GM18498 (cell line): ENCODE data around the gene C22orf39.

Experiments
- ATAC-seq: cut with Tn5 transposase; IDR thresholded peaks from one replicate; pipeline ENCODE4 v1.9.1; 2021; ENCODE audit warnings: mild to moderate bottlenecking, moderate library complexity; ENCODE audit not compliant: unreplicated experiment

C22orf39 gene

DNA sequence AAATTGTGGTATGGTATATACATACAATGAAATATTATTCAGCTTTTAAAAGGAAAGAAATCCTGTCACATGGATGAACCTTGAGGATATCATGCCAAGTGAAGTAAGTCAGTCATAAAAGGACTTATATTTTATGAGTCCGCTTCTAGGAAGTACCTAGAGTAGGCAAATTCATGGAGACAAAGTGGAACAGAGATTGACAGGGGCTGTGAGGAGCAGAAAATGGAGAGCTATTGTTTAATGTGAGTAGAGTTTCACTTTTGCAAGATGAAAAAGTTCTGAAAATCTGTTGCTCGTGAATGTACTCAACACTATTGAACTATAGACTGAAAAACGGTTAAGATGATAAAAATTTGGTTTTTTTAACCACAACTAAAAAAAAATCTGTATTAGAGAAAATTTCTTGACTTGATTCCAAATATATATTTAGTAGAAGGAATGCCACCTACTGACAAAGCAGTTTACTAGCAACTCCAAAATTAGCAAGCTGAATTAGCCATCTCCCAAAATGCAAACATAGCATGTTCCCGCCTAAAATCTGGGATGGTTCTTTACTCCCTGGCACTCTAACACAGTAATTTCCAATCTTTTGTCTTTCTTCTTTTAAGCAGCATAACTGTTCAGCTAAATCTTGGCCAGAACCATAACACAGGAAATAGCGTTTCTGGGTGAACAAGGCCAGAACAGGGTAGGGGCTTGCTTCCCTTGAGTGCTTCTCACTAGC is 30.0 kb upstream of the C22orf39 start:
- ATAC-seq = no peak

DNA sequence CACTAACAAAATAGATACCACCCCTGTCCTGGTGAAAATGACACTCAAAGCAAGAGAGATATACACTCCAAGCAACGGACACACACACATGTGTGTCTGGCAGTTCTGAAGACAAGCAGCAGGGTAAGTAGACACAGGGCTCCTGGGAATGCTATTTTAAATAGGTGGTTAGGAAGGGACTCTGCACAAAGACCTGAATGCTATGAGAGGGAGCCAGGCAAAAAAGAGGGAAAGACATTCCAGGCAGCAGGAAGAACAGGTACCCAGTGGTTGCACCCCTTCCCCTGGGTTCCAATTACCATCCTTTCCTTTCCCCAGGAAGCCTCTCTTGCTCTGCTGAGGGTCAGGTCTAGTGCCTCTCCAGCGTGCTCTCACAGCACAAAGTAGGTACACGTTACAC is 28.5 kb upstream of the C22orf39 start:
- ATAC-seq = no peak

DNA sequence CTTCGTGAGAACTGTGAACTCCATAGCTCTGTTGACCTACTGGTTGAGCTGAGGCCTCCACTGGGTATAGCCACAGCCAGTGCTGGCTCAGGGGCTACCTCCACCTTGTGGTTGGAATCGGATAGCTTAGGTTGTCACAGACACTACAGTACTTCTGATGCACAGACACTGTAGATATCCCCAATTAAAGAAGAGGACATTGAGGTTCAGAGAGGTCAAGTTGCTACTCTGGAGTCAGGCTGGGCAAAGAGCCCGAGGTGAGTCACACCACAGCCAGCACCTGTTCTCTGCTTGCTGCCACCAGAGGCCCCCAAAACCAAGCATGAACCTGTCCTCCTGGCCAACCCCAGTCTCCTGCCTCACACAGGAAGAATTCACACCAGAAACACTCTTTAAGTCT is 26.1 kb upstream of the C22orf39 start:
- ATAC-seq = no peak

DNA sequence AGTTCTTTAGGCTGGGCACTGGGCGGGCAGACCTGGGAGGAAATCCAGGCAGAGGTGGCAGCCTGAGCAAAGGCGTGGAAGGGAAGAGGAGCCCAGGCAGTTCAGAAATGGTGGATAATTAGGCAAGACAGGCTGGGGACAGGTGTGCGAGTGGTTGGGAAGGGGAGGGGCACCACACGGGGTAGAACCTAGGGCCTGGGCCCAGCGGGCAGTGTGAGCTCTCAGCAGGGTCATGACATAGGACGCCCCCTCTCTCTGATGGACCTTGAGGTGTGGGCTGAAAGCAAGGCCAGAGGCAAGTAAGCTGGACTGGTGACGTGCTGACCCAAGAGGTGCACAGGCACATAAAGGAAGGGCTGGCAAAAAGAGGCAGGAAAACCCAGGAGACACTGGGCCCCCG is 24.7 kb upstream of the C22orf39 start:
- no peak for ATAC-seq

DNA sequence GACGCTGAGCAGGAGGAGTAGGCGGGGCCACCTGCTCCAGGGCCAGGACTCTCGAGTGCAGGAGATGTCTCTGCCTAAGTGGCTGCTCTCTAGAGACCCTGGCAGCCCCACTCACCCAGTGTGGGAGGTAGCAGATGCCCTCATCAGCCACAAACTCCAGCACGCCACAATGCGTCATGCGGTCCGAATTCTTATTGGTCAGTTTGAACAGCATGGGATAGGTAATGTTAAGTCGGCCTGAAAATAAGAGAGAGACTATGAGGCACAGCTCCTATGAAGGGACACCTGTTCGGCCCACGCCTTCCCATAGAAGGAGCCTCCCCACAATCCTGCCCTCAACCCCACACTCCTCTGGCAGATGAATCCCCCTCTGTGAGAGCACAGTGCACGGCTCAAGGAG is 24.1 kb upstream of the C22orf39 start:
- no peak for ATAC-seq

DNA sequence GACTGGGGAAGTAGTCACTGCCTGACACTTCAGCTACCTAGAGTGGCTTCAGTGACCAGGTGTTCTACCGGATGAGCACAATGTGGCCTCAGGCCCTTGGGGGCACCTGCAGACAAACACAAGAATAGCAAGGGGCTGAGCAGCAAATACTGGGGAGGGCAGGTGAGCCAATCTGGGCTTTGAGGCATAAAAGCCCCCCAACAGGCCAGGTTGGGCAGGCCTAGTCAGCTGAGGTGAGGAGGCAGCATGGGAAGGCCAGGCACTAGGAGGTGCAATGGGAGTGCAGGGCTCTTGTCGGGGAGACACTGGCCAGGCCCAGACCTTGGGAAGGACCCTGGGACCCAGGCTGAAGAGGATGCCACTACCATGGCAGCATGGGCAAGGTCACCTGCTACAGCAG is 22.5 kb upstream of the C22orf39 start:
- no peak for ATAC-seq

DNA sequence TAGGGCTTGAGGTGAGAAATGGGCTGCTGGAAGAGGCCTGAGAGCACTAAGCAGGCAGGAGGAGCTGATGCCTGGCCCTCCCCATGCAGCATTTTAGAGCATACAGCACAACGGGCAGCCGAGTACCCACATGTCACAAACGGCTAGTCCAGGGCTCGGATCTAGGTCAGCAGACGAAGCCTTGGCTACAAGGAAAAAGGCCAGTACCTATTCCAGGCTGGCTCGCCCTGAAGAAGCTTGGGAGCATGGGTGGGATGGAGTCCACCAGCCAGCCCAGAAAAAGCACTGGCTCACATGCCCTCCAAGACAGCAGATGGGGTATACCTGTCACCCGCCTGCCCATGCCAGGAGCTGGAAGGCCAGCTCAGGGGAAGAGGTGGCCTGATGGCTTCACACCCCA is 21.9 kb upstream of the C22orf39 start:
- no peak for ATAC-seq

DNA sequence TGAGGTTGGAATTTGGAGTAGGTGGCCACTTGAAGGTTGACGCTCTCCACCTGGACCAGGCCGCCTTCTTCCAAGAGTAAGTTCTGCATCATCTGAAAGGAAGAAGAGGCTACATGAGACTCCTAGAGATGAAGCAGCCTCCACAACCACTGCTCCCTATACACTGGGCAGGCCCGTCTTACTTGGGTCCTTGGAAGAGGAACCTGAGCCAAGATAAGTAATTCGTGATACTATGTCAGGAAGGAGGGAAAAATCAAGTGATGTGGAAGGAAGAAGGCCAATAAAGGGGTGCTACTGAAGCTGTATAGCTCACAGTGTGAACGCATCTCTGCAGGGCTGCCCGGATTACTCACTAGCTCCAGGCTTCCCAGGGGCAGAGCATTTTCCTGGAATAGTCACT is 20.4 kb upstream of the C22orf39 start:
- no peak for ATAC-seq

DNA sequence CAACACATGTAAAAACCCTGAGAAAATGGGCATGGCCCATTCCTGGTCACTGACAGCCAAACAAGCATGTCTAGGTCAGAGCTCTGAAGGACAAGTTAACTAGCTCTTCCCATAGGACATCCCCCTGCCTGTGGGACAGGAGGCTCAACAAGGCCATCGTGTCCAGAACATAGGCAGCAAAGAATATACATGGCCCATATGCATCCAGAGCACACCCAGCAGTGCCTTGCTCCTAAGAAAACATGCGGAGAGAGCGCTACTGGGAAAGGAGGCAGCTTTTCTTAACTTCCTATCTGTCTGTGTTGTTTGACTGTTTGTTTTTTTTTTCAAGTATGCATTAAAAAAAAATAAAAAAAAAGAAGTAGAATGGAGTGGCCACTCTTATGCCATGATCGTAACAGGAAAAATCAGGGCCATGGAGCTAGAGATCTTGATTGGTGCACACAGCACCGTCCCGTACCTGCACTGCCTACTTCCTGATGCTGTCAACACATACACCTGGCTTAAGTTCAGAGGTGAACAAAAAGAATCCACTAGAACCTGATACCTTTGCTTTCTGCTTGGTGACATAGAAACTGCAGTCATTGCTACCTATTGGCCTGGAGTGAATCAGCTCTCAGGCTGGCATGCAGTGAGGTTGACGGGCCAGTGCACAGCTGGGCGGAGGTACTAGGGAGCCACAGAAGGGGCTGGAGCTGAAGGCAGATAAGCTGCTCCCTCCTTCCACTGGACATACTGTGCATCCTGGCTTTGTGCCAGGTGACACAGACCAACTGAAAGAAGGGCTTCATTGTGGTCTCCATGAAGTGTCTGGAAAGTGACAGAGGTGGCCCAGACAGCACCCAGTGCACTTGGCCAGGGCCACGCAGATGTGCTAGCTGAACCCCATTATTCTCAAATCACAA is 19.6 kb upstream of the C22orf39 start:
- ATAC-seq = no peak

DNA sequence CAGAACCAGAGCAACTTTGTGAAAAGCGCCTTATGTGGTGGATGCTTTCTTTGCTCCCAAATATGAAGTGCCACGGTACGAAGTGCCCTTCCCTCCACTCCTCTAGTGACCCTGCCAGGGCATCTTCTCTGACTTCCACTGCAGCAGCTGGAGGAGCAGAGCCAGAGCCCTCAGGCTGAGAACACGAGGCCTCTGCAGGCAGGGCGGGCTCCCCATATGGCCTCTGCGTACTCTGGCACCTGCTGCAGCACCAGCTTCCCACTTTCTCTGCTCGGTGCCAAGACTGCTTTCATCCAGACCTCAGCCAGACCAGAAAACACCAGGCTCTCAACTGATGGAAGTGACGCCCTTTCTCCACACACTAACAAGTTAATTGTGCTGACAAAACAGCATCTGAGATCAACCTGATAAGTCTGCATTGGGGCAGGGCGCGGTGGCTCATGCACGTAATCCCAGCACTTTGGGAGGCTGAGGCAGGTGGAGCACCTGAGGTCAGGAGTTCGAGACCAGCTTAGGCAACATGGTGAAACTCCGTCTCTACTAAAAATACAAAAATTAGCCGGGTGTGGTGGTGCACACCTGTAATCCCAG is 18.7 kb upstream of the C22orf39 start:
- no peak for ATAC-seq

DNA sequence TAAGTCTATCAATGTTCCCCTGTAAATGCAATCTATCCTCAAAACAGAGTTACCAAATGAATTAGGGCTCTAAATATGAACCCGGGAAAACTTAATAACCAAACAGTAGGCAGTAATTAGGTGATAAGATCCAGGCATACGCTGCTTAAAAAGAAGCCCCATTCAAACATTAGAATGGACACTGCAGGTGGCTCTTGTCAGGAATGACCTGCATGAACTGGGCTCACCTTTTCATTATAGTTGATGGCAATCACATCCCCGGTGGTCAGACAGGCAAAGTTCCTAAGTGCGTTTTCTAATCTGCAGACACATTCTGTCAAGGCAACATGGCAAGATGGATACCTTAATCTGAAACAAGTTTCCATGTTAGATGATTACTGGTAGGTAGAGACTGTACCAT is 17.5 kb upstream of the C22orf39 start:
- no peak for ATAC-seq

DNA sequence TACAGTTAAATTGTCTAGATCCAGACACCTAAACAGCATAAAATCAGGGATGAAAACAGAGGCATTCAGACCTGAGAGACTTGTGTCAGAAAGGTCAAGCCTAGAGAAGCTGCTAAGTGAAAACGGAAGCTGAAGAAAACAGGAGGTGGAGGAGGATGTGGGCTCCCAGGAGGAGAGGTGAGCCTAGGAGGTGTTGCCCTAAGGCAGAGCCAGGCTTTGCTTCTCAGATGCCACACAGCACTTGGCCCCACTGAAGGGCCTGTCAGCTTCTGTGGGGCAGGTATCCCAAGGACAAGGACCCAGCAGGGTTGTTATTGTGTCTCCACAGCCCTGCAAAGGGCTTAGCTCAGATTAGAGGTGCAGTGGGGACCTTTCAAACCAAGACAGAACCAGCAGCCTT is 17.0 kb upstream of the C22orf39 start:
- ATAC-seq = no peak

DNA sequence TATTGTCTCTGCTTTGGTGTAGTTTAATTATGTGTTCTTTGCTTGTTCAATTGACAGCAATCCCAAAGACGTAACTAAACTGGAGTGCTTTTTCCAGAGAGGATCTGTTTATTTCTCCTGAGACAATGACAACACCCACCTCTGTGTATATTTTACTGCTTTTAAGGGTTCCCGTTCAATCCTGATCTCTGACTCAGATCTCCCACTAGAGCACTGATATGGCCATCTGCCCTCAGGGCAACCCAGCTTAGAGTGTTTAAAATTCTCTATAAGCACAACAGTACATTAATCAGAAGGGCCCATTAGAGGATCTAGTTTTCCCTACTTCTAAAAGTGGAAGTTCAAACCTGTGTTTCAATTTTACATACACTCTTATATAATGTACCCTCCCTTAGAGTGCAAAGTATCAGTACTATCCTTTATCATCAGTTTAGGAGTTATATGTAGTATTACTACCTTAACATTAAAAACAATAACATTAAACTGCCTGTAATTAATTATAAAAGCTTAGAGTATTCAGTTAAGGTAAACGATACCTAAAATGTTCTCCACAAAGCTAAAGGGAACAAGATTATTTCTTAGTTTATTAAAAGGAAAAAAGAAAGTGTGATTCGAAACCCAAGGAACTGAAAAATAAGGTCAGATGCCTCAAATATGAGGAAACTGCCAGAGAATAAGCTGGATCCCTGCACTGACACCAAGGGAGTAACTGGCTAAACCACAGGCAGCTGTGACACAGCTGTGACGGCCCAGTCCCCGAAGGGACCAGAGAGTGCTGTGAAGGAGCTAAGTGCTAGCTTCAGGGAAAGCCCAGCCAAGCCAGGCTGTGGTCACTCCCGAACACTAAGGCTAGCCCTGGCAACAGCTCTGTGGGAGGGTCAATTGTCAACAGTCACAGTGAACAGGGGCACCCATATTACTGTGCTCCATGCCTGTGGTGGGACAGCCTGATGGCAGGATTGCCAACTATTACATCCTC is 16.3 kb upstream of the C22orf39 start:
- ATAC-seq = no peak

DNA sequence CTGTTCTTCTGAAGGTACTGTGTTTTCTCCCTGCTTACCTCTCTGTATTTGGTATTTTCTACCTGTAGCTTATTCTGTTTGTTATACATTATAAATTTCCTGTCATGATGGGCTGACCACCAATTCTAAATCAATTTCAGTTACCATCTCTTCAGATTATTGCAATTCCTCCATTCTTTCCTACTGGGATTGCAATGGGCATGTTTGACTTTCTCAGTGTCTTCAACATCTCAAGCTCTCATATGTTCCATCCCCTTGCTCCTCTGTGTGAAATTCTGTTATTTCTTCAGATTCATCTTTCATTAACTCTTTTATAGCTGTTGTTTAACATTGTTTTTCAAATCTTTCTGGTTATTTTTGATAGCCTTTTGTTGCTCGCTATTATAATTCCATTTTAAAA is 15.5 kb upstream of the C22orf39 start:
- ATAC-seq = no peak

DNA sequence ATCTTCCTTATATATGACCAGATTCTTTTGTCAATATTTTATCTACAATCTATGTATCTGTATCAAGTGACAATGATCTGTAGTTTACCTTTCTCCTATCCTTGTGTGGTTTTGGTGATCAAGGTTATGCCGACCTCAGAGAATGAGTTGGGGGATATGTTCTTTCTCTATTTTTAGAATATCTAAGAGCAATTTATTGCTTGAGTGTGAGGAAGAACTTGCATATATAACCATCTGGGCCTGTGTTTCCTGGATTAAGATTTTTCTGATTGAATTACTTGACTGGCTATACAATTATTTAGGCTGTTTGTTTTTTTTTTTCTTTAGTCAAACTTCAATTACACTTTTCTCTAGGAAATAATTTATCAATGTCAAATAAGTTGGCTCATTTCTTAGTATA is 14.0 kb upstream of the C22orf39 start:
- no peak for ATAC-seq

DNA sequence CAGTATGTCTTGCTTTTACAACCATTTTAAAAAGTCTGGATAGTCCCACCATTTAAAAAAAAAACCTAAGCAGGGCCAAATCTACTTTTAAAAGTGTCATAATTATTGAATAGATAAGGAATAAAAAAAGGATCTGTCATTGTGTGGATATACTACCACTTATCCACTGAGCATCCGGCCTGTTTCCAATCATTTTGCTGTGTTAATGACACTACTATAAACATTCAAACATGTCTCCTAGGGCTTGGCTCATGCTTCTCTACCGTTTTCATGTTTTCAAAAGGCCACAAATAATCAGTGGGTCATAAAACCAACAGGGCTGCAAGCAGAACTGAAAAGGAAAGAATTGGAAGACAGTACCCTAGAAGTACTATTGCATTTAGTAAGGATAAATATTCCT is 12.5 kb upstream of the C22orf39 start:
- no peak for ATAC-seq

DNA sequence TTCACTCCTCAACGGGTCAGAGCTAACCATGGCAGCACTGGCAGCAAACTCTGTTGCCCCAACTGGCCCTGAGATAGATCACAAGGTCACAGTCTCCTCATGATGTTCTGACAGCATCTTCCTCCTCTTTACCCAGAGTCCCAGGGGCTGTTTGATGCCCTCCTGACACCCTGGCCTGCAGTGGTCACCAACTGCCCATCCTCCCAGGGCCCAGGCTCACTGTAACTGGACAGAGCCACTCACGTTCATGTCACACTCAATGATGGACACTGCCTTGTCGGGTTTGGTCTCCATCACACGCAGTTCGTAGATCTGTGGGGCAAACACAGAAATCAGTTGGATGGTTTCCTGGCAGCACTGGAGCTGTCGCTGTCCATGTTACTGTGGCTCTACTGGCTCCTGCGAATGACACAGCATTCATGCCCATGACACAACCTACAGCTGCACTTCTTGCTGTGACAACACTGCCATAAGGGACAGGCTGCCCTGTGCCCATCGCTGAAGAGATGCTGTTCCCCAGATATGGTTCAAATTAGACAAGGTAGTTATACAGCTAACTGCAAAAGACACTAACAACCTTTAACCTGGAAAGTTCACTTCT is 10.4 kb upstream of the C22orf39 start:
- ATAC-seq = no peak

DNA sequence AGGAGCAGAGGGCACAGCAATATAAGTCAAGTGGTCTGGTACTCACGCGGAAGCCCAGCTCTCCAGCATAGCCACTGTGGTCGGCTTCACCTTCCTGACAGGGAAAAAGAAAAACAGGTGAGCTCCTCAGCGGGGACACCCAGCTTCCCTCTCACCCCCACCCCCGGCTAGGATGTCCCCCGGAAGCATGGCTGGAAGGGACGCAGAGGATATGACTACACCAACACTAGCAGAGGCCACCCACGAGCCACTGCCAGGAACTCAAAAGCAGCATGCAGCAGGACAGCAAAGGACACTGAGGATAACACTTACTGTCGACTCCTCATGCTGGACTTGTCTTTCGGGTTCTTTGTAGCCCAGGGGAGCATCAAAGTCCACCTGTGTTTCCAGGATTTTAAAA is 9.0 kb upstream of the C22orf39 start:
- no peak for ATAC-seq

DNA sequence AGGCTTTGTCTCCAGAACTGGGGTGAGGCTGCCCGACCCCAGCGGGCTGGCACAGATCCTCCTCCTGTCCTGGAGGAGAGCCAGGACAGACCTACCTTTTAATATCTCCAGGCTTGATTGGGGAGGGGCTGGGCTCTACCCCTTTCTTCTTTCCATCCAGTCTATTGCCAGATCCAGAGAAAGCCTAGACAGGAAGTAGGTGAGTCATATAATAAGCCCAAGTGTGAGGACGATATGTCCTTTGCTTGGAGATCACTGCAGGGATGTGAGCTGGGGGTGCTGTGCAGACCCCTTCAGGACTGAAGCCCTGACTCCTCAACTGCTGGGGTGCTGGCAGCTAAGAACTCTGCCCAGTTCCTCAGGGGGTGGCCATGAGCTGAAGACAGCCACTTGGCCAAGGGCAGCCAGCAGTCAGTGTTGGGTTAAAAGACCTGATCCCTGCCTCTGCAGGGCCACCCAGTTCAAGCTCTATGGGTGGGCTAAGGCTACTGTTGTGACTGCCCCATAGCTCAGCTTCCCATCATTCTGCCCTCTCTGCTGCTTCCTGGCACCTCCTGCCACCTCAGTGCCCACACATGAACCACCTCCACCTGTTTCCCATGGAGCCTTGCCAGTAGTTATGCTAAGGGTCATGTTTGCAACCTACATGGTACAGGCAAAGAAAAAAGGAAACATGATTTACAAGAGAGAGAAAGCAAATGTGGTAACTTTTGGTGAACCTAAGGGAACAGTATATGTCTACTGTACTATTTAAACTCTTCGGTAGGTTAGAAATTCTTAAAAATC is 8.3 kb upstream of the C22orf39 start:
- ATAC-seq = no peak

DNA sequence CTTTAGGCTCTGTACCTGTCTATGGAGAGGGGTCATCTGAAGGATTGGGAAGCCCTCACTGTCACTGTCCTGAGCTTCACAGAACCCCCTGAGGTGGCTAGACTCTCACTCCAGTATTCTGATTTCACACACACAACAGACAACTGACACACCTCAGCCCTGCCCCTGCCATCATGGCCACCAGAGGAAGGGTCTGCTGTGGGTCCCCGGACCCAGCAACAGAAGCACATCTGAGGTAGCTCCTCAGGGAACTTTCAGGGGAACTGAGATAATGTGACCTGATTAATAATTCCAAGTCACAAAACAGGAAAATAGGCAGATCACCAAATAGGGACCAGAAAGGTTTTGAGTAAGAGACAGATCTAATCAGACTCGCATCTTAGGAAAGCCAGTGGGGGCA is 7.5 kb upstream of the C22orf39 start:
- ATAC-seq = no peak
